Skeletal muscle tissue (tissue), 4 donors: ENCODE data around the gene SKOR2. TPM values are rescaled to one million over a fixed set of nuclear protein-coding genes. Genes with fewer than 3 reads are reported as not detected.

Experiments
- H3K27ac ChIP-seq: one replicate; pipeline ENCODE4 v1.7.0; 2013; ENCODE audit warnings: mild to moderate bottlenecking, low read depth, low read length, inconsistent platforms
- H3K27me3 ChIP-seq, 3 donors: one replicate each; pipeline ENCODE4 v1.7.0; 2013; ENCODE audit warnings: low read length in 3 of 3; ENCODE audit not compliant: control insufficient read depth in 3 of 3, insufficient read depth in 3 of 3
- H3K36me3 ChIP-seq, 3 donors: one replicate each; pipeline ENCODE4 v1.7.0; 2013; ENCODE audit warnings: low read length in 3 of 3; ENCODE audit not compliant: control insufficient read depth in 3 of 3, insufficient read depth in 3 of 3
- H3K4me1 ChIP-seq, 3 donors: one replicate each; pipeline ENCODE4 v1.7.0; 2013; ENCODE audit warnings: low read length in 3 of 3, mild to moderate bottlenecking in 3 of 3; ENCODE audit not compliant: control insufficient read depth in 3 of 3, insufficient read depth in 3 of 3
- H3K4me3 ChIP-seq, 3 donors: one replicate each; pipeline ENCODE4 v1.7.0; 2013; ENCODE audit warnings: low read length in 3 of 3
- H3K9ac ChIP-seq, 3 donors: one replicate each; pipeline ENCODE4 v1.7.0; 2013; ENCODE audit warnings: low read length in 3 of 3, mild to moderate bottlenecking in 3 of 3, moderate library complexity in 2 of 3, low read depth in 1 of 3
- H3K9me3 ChIP-seq, 3 donors: one replicate each; pipeline ENCODE4 v1.7.0; 2013; ENCODE audit warnings: low read length in 3 of 3; ENCODE audit not compliant: control insufficient read depth in 3 of 3
- total RNA-seq: library from RNA; depleted of rRNA; stranded (reverse); fragments of >200 nt; gene quantifications from one replicate; pipeline ENCODE4 v1.2.3, GENCODE V29; 2014
- donor health status: Osteomylitis.

The SKOR2 gene
- total RNA-seq, 1 donor from 2014 or later, result not detected

GRCh38 chr18:47247416-47248114 lies 3.9 kb downstream of the SKOR2 start:
- Histone ChIP-seq H3K27me3 (peaks cover 61 to 71% (median 70%) of the 10 kb centered on the region in 3 donors), H3K4me3 (no peak overlapping the region), H3K4me1 (peaks cover 0 to 7% (median 3%) of the 10 kb centered on the region in 3 donors), H3K9ac (no peak overlapping the region), H3K36me3 (no peaks in the 10 kb centered on the region), H3K27ac (no peak overlapping the region), H3K9me3 (peaks cover 0 to 3% (median 0%) of the 10 kb centered on the region in 3 donors)

DNA sequence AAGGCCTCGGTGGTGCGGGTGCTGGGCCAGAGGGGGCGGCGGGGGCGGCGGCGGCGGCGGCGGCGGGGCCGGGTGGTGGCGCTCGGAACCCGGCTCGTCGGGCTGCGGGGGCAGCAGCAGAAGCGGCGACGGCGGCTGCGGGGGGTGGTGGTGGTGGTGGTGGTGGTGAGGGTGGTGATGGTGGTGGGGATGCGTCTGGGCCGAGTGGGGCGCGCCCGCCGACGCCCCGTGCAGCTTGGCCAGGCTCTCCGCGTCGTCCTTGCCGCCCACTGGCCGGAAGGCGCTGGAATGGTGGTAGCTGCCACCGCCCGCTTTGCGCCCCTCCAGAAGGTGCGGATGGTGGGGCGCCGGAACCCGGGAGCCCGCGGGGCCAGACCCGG lies 4.4 kb downstream of the SKOR2 start:
- Histone ChIP-seq H3K9me3 (peaks cover 0 to 3% (median 0%) of the 10 kb centered on the region in 3 donors), H3K27ac (no peak overlapping the region), H3K9ac (no peak overlapping the region), H3K4me3 (no peak overlapping the region), H3K27me3 (peaks cover 55 to 66% (median 64%) of the 10 kb centered on the region in 3 donors), H3K36me3 (no peaks in the 10 kb centered on the region), H3K4me1 (peaks cover 0 to 7% (median 3%) of the 10 kb centered on the region in 3 donors)

DNA sequence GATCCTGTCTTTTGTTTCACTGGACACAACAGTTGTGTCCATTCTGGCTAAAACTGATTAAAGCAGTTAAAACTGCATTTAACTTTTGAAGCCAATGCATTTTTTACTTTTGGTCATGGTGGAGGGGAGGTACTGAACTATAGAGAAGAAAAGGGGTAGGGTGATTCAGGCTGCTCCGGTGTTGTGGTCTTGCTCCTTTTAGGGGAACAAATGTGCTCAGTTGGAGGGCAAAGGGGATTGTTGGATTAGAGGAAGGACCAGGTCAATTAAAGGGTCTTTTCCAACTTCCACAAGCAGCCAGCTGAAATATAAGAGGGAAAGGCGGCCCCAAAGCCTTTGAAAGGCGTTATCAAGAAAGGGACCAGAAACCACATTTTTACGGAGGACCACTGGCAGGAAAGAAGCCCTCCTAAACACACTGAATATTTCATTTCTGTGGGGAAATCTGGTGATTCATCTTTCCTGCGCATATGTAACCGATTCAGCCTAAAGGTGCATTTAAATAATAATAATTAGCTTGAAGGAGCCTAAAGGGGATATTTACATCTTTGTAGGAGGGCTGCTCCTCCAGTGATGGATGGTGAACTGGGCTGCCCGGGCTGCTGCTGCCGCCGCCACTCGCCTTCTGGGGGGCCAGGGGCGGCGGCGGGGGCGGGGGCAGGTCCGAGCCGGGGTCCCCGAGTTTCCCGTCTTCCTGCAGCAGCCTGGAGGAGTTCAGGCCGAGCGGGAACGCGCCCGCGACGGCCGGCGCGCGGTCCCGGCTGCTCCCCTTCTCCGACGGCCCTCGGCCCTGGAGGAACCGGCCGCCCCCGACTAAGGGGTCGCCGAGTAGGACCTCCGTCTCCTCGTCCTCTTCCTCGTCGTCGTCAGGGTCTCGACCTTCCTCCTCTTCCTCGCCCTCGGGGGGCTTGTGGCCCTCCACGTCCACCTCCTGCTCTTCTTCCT lies 5.2 kb downstream of the SKOR2 start:
- no peak overlapping the region for H3K4me3 ChIP-seq
- peaks cover 0 to 3% (median 0%) of the 10 kb centered on the region in 3 donors for H3K9me3 ChIP-seq
- H3K27me3 ChIP-seq, result peaks cover 52 to 64% (median 62%) of the 10 kb centered on the region in 3 donors
- H3K9ac ChIP-seq, result no peak overlapping the region
- H3K36me3 ChIP-seq, result no peaks in the 10 kb centered on the region
- H3K4me1 ChIP-seq, result peaks cover 0 to 1% (median under 1%) of the 10 kb centered on the region in 3 donors
- no peak overlapping the region for H3K27ac ChIP-seq

- Histone ChIP-seq H3K36me3 (no peaks in the 10 kb centered on the region), H3K27me3 (peaks cover 36 to 58% (median 43%) of the 10 kb centered on the region in 3 donors), H3K27ac (no peak overlapping the region)
Observed at GRCh38 chr18:47244086-47244485, 7.4 kb downstream of the SKOR2 start.

GRCh38 chr18:47235096-47235495 lies 16.4 kb downstream of the SKOR2 start:
- no peaks in the 10 kb centered on the region for H3K4me1 ChIP-seq
- H3K9me3 ChIP-seq, result no peaks in the 10 kb centered on the region
- H3K4me3 ChIP-seq, result no peak overlapping the region
- H3K27ac ChIP-seq, result no peak overlapping the region
- peaks cover 22 to 31% (median 27%) of the 10 kb centered on the region in 3 donors for H3K27me3 ChIP-seq
- H3K9ac ChIP-seq, result no peak overlapping the region
- H3K36me3 ChIP-seq, result no peaks in the 10 kb centered on the region

More at GRCh38 chr18:47244086-47244485, 7.4 kb downstream of the SKOR2 start:
- H3K4me3 ChIP-seq, result no peak overlapping the region
- H3K4me1 ChIP-seq, result no peaks in the 10 kb centered on the region
- H3K9me3 ChIP-seq, result peaks cover 0 to 3% (median 0%) of the 10 kb centered on the region in 3 donors
- H3K9ac ChIP-seq, result no peak overlapping the region

- no peaks in the 10 kb centered on the region for H3K4me1 ChIP-seq
- peaks cover 13 to 41% (median 23%) of the 10 kb centered on the region in 3 donors for H3K27me3 ChIP-seq
- no peak overlapping the region for H3K27ac ChIP-seq
- H3K9me3 ChIP-seq, result no peaks in the 10 kb centered on the region
- H3K9ac ChIP-seq, result no peak overlapping the region
- H3K36me3 ChIP-seq, result no peaks in the 10 kb centered on the region
- H3K4me3 ChIP-seq, result no peak overlapping the region
Observed at GRCh38 chr18:47226660-47227059, 24.8 kb downstream of the SKOR2 start.

GRCh38 chr18:47215554-47216138 lies 35.8 kb downstream of the SKOR2 start:
- Histone ChIP-seq H3K4me1 (no peaks in the 10 kb centered on the region), H3K9me3 (no peaks in the 10 kb centered on the region), H3K36me3 (no peaks in the 10 kb centered on the region), H3K27me3 (peaks cover 0 to 21% (median 13%) of the 10 kb centered on the region in 3 donors), H3K9ac (no peak overlapping the region), H3K4me3 (no peak overlapping the region), H3K27ac (no peak overlapping the region)

GRCh38 chr18:47209171-47209570 lies 42.3 kb downstream of the SKOR2 start:
- Histone ChIP-seq H3K27ac (no peak overlapping the region), H3K9me3 (no peaks in the 10 kb centered on the region), H3K4me3 (no peak overlapping the region), H3K36me3 (no peaks in the 10 kb centered on the region), H3K9ac (no peak overlapping the region), H3K27me3 (peaks cover 4 to 20% (median 11%) of the 10 kb centered on the region in 3 donors), H3K4me1 (no peaks in the 10 kb centered on the region)

- Histone ChIP-seq H3K27me3 (peaks cover 4 to 9% (median 5%) of the 10 kb centered on the region in 3 donors), H3K36me3 (no peaks in the 10 kb centered on the region), H3K9ac (no peak overlapping the region), H3K4me1 (no peaks in the 10 kb centered on the region), H3K4me3 (no peak overlapping the region), H3K27ac (no peak overlapping the region), H3K9me3 (no peaks in the 10 kb centered on the region)
Observed at GRCh38 chr18:47206945-47207637, 44.4 kb downstream of the SKOR2 start.
